CD14-positive monocyte (primary cell): Measurements from ENCODE around the gene SYT8. TPM values are rescaled to one million over a fixed set of nuclear protein-coding genes. Genes with fewer than 3 reads are reported as not detected.
"Not testable (repeated sequence)": the region's sequence is repeated elsewhere in the genome, so short reads cannot be mapped to it uniquely, and the experiment has no call there.

Source experiments
- DNase-seq, 3 donors: peaks; one replicate each; pipeline ENCODE4 v3.0.0-alpha.2; 2011 to 2022
- H2AFZ ChIP-seq: 2 replicates; pipeline ENCODE4 v1.6.0; 2012; ENCODE audit warnings: mild to moderate bottlenecking, low read depth, low read length, inconsistent platforms; ENCODE audit not compliant: insufficient read depth, poor library complexity, severe bottlenecking
- H3K27ac ChIP-seq, 2 donors: 1 replicate in 1 of 2; 2 replicates in 1 of 2; pipeline ENCODE4 v1.5.1; 2012 to 2013; ENCODE audit warnings: low read length in 2 of 2, control low read depth in 1 of 2, inconsistent platforms in 1 of 2, low read depth in 1 of 2, mild to moderate bottlenecking in 1 of 2
- H3K27me3 ChIP-seq, 2 donors: one replicate each; pipeline versions ENCODE4 v1.6.0 to v1.6.1; 2011 to 2013; ENCODE audit warnings: low read length in 2 of 2; ENCODE audit not compliant: control insufficient read depth in 2 of 2, insufficient read depth in 2 of 2
- H3K36me3 ChIP-seq, 2 donors: replicated peaks in 1 of 2; 1 replicate in 1 of 2; 2 replicates in 1 of 2; pipeline versions ENCODE4 v1.5.1 to v1.6.1; 2012 to 2013; ENCODE audit warnings: low read length in 2 of 2, control low read depth in 1 of 2, inconsistent platforms in 1 of 2, mild to moderate bottlenecking in 1 of 2; ENCODE audit not compliant: insufficient read depth in 2 of 2, control insufficient read depth in 1 of 2
- H3K4me1 ChIP-seq, 2 donors: 1 replicate in 1 of 2; 2 replicates in 1 of 2; pipeline versions ENCODE4 v1.5.1 to v1.6.1; 2012 to 2013; ENCODE audit warnings: low read length in 2 of 2, control low read depth in 1 of 2, inconsistent platforms in 1 of 2, mild to moderate bottlenecking in 1 of 2, moderate library complexity in 1 of 2; ENCODE audit not compliant: insufficient read depth in 2 of 2, control insufficient read depth in 1 of 2
- H3K4me2 ChIP-seq: replicated peaks from 2 replicates; pipeline ENCODE3; 2012; ENCODE audit warnings: low read length, moderate library complexity, mild to moderate bottlenecking; ENCODE audit not compliant: poor library complexity, severe bottlenecking; ENCODE audit errors: extremely low read depth
- H3K4me3 ChIP-seq, 3 experiments: fragments of 200-600 bp in 1 of 3; sonication (generic) in 1 of 3; replicated peaks in 1 of 3; 1 replicate in 2 of 3; 2 replicates in 1 of 3; pipeline ENCODE4 v1.5.1; 2011 to 2013; ENCODE audit warnings: low read length in 3 of 3, mild to moderate bottlenecking in 3 of 3, control low read depth in 2 of 3, low read depth in 2 of 3, inconsistent platforms in 1 of 3, moderate library complexity in 1 of 3
- H3K79me2 ChIP-seq: 2 replicates; pipeline ENCODE4 v1.6.0; 2012; ENCODE audit warnings: mild to moderate bottlenecking, control low read depth, inconsistent platforms, low read length, moderate library complexity; ENCODE audit not compliant: insufficient read depth
- H3K9ac ChIP-seq: 2 replicates; pipeline ENCODE4 v1.6.0; 2017; ENCODE audit warnings: low read length, mild to moderate bottlenecking; ENCODE audit not compliant: insufficient read depth, poor library complexity, severe bottlenecking
- H3K9me3 ChIP-seq, 2 donors: replicated peaks in 1 of 2; 1 replicate in 1 of 2; 2 replicates in 1 of 2; pipeline versions ENCODE4 v1.5.1 to v1.6.1; 2012 to 2013; ENCODE audit warnings: low read length in 2 of 2, control low read depth in 1 of 2; ENCODE audit not compliant: control insufficient read depth in 1 of 2, insufficient read depth in 1 of 2
- H4K20me1 ChIP-seq: 2 replicates; pipeline ENCODE4 v1.6.0; 2012; ENCODE audit warnings: mild to moderate bottlenecking, low read length, control low read depth, moderate library complexity; ENCODE audit not compliant: insufficient read depth
- H3K27ac Mint-ChIP-seq, 7 donors: one replicate each; pipeline ENCODE4 v1.8.0; 2020; ENCODE audit warnings: mild to moderate bottlenecking in 7 of 7, mixed read lengths in 7 of 7, moderate library complexity in 6 of 7, inconsistent platforms in 2 of 7
- H3K27me3 Mint-ChIP-seq, 3 donors: one replicate each; pipeline ENCODE4 v1.8.0; 2021 to 2022; ENCODE audit warnings: low read depth in 3 of 3, mild to moderate bottlenecking in 3 of 3, mixed read lengths in 3 of 3, moderate library complexity in 3 of 3, inconsistent platforms in 1 of 3
- H3K36me3 Mint-ChIP-seq, 2 donors: one replicate each; pipeline ENCODE4 v1.8.0; 2020; ENCODE audit warnings: mixed read lengths in 2 of 2, inconsistent platforms in 1 of 2, mild to moderate bottlenecking in 1 of 2
- H3K4me1 Mint-ChIP-seq: one replicate; pipeline ENCODE4 v1.8.0; 2020; ENCODE audit warnings: mild to moderate bottlenecking, mixed read lengths
- H3K4me3 Mint-ChIP-seq, 2 donors: one replicate each; pipeline ENCODE4 v1.8.0; 2020; ENCODE audit warnings: mild to moderate bottlenecking in 2 of 2, mixed read lengths in 2 of 2, moderate library complexity in 1 of 2
- H3K9me3 Mint-ChIP-seq, 7 donors: one replicate each; pipeline ENCODE4 v1.8.0; 2020 to 2022; ENCODE audit warnings: mixed read lengths in 7 of 7, mild to moderate bottlenecking in 6 of 7, moderate library complexity in 6 of 7, inconsistent platforms in 2 of 7
- CTCF ChIP-seq: fragments of 200-600 bp; IDR thresholded peaks from one replicate; pipeline ENCODE4 v1.8.0; 2022; ENCODE audit warnings: antibody characterized with exemption, mild to moderate bottlenecking
- WGBS: methylation state at CpG from one replicate; pipeline ENCODE4 v1.1.5; 2013; ENCODE audit warnings: missing lambda C conversion rate; ENCODE audit not compliant: insufficient coverage; 5-methylcytosine and 5-hydroxymethylcytosine counted together
- intact Hi-C, 2 donors: fragments of 100-400 bp; cut with micrococcal nuclease; formaldehyde crosslinking; loops; one replicate each; pipeline versions ENCODE4 v1.15.0 to v1.15.1; 2023
- polyA plus RNA-seq, 3 donors: library from polyadenylated mRNA; depleted of rRNA in 1 of 3; unstranded in 2 of 3; stranded (reverse) in 1 of 3; fragments of 300-500 nt in 2 of 3; fragments of >200 nt in 1 of 3; fragmentation: Illumina TruSeq in 2 of 3; gene quantifications; 1 replicate in 2 of 3; 2 replicates in 1 of 3; pipeline ENCODE4 v1.2.3, GENCODE V29; 2012 to 2021

SYT8 gene
- polyA plus RNA-seq, 3 donors = not detected

DNA sequence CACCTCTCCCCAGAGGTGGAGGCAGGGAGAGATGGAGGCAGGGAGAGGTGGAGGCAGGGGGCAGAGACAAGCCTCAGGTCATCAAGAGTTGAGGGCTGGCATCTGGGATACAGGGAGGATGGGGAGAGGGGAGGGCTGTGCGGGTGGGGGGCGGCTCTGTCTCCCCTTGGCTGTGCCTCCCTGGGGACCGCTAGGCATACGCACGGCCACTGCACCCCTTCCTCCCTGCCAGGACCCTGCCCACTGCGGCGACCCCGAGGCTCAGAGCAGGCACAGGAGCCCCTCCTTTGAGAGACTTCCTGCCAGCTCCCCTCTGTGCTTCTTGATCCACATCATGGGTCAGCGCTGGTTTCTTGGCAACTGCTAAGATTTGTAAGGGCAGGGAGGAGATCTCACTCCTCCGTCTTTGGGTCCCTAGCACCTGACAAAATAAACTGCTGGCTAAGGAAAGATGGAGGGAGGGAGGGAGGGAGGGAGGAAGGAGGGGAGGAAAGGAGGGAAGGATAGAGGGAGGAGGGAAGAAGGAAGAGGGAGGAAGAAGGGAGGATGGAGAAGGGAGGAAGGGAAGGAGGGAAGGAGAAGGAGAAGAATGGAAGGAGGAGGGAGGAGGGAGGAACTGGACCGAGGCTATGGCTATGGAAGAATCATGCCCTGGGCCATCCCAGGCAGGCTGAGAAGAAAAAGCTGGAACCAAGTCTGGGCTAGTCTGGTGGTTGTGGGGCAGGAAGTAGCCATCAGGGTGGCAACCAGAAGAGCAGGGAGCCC is 38.4 kb downstream of the SYT8 start:
- Mint-ChIP-seq H3K36me3 (peaks cover 36 to 54% of the 10 kb centered on the region in 2 donors), H3K4me3 (no peak overlapping the region), H3K9me3 (peaks cover 0 to 2% (median 0%) of the 10 kb centered on the region in 7 donors), H3K27ac (no peak overlapping the region), H3K27me3 (peaks cover 2 to 12% (median 4%) of the 10 kb centered on the region in 3 donors), H3K4me1 (peaks cover 60% of the 10 kb centered on the region)
- intact Hi-C loops = loop anchor here in 1 of 2 donors (2.0 kb wide), 1 partner anchor 16 kb away; no protein-coding TSS in a partner anchor
- Histone ChIP-seq H3K4me3 (no peak overlapping the region), H2AFZ (no peak overlapping the region), H3K4me1 (peaks cover 10 to 54% of the 10 kb centered on the region in 2 donors), H3K27ac (no peak overlapping the region), H3K9ac (no peak overlapping the region), H3K4me2 (no peak overlapping the region), H4K20me1 (peaks cover 98% of the 10 kb centered on the region), H3K36me3 (peaks cover 22 to 44% of the 10 kb centered on the region in 2 donors), H3K9me3 (no peaks in the 10 kb centered on the region), H3K79me2 (peaks cover 85% of the 10 kb centered on the region), H3K27me3 (no peaks in the 10 kb centered on the region)
- 58% methylated on average over 9 of the region's 11 CpGs for WGBS
- no peak for TF ChIP-seq CTCF
- DNase-seq = no peak

GRCh38 chr11:1873813-1874150 is 39.0 kb downstream of the SYT8 start:
- peaks cover 64% of the 10 kb centered on the region for H3K4me1 Mint-ChIP-seq
- not testable (repeated sequence) for DNase-seq, H3K9ac ChIP-seq, H2AFZ ChIP-seq, H3K4me2 ChIP-seq, H3K27ac Mint-ChIP-seq, H3K4me3 ChIP-seq, H3K9me3 Mint-ChIP-seq, H3K27ac ChIP-seq, H3K4me3 Mint-ChIP-seq, H3K27me3 ChIP-seq, H3K9me3 ChIP-seq
- intact Hi-C loops = loop anchor here in 1 of 2 donors (2.0 kb wide), 1 partner anchor 15 kb away; no protein-coding TSS in a partner anchor
- 90% methylated on average over 6 of the region's 17 CpGs for WGBS
- Histone ChIP-seq H4K20me1 (peaks cover 98% of the 10 kb centered on the region), H3K4me1 (peaks cover 10 to 49% of the 10 kb centered on the region in 2 donors), H3K79me2 (peaks cover 85% of the 10 kb centered on the region), H3K36me3 (peaks cover 16 to 44% of the 10 kb centered on the region in 2 donors)
- H3K27me3 Mint-ChIP-seq = peaks cover 2 to 12% (median 3%) of the 10 kb centered on the region in 3 donors
- peaks cover 38 to 57% of the 10 kb centered on the region in 2 donors for H3K36me3 Mint-ChIP-seq

- H3K9me3 ChIP-seq, H3K4me3 Mint-ChIP-seq, H3K27ac Mint-ChIP-seq, H3K9ac ChIP-seq, H3K4me3 ChIP-seq, H3K9me3 Mint-ChIP-seq, H3K27ac ChIP-seq, H3K27me3 Mint-ChIP-seq, H2AFZ ChIP-seq, DNase-seq, H3K4me2 ChIP-seq, H3K27me3 ChIP-seq, intact Hi-C loops: not testable (repeated sequence)
- peaks cover 62% of the 10 kb centered on the region for H3K4me1 Mint-ChIP-seq
- WGBS = 96% methylated on average over 10 of the region's 17 CpGs
- Histone ChIP-seq H3K79me2 (peaks cover 85% of the 10 kb centered on the region), H3K36me3 (peaks cover 20 to 42% of the 10 kb centered on the region in 2 donors), H4K20me1 (peaks cover 98% of the 10 kb centered on the region), H3K4me1 (peaks cover 13 to 51% of the 10 kb centered on the region in 2 donors)
- H3K36me3 Mint-ChIP-seq = peaks cover 35 to 57% of the 10 kb centered on the region in 2 donors
Measured at GRCh38 chr11:1874441-1875092, 39.8 kb downstream of the SYT8 start.
